NB4 (cell line): ENCODE results near the gene TRIM29.

Source experiments
- DNase-seq: peaks from one replicate; pipeline ENCODE4 v3.0.0; 2010; ENCODE audit warnings: low read depth
- H3K4me3 ChIP-seq: one replicate; pipeline ENCODE4 v1.5.1; 2011; ENCODE audit warnings: mild to moderate bottlenecking, low read depth, low read length, moderate library complexity
- CTCF ChIP-seq: IDR thresholded peaks from one replicate; pipeline ENCODE4 v1.5.1; 2012; ENCODE audit warnings: low read depth, low read length
- MAX ChIP-seq: IDR thresholded peaks from 2 replicates; pipeline ENCODE4 v1.6.1; 2011; ENCODE audit warnings: low read depth, low read length
- MYC ChIP-seq: IDR thresholded peaks from 2 replicates; pipeline ENCODE4 v1.6.1; 2011; ENCODE audit warnings: low read depth, low read length
- POLR2A ChIP-seq: IDR thresholded peaks from 2 replicates; pipeline ENCODE4 v1.6.1; 2011; ENCODE audit warnings: mild to moderate bottlenecking; ENCODE audit not compliant: insufficient read length; ENCODE audit errors: extremely low read depth

Gene TRIM29

GRCh38 chr11:120095516-120095915 is 42.4 kb downstream of the TRIM29 start:
- TF ChIP-seq MYC = no peak
- TF ChIP-seq CTCF = no peak
- TF ChIP-seq MAX = no peak
- no peak for TF ChIP-seq POLR2A
- DNase-seq = no peak
- no peak overlapping the region for H3K4me3 ChIP-seq

- TF ChIP-seq MAX = no peak
- no peak for TF ChIP-seq POLR2A
- TF ChIP-seq MYC = no peak
- DNase-seq = no peak
- H3K4me3 ChIP-seq = no peak overlapping the region
These were observed 46.2 kb downstream of the TRIM29 start for GRCh38 chr11:120091701-120092100.

- TF ChIP-seq MYC (no peak), CTCF (no peak), POLR2A (no peak), MAX (no peak)
- no peak overlapping the region for H3K4me3 ChIP-seq
- no peak for DNase-seq
These were observed 46.8 kb downstream of the TRIM29 start for GRCh38 chr11:120091121-120091520.

- no peak for TF ChIP-seq MAX
- TF ChIP-seq CTCF = no peak
- no peak for TF ChIP-seq MYC
- no peak for TF ChIP-seq POLR2A
- H3K4me3 ChIP-seq = no peak overlapping the region
- DNase-seq = no peak
These were observed 47.5 kb downstream of the TRIM29 start for GRCh38 chr11:120090411-120090810.

GRCh38 chr11:120089036-120090001 is 48.6 kb downstream of the TRIM29 start:
- DNase-seq = no peak
- TF ChIP-seq MAX = no peak
- no peak overlapping the region for H3K4me3 ChIP-seq

GRCh38 chr11:120088056-120088455 is 49.9 kb downstream of the TRIM29 start:
- H3K4me3 ChIP-seq = no peak overlapping the region
- DNase-seq = no peak
- TF ChIP-seq POLR2A (no peak), CTCF (no peak), MAX (no peak), MYC (no peak)
